T-helper 22 cell (primary cell): Measurements from ENCODE around the gene CFAP99.

Source experiments
- DNase-seq: peaks from one replicate; pipeline ENCODE4 v3.0.0-alpha.2; 2020; ENCODE audit warnings: low read depth

CFAP99 gene

GRCh38 chr4:2510351-2511259 is 91.8 kb downstream of the CFAP99 start:
- DNase-seq: no peak

- DNase-seq: no peak
Measured at GRCh38 chr4:2511645-2512131, 92.9 kb downstream of the CFAP99 start.
